Stimulated activated CD8-positive, alpha-beta memory T cell treated with anti-CD3 and anti-CD28 coated beads, Interleukin-2, amount 100 ng/mL, for 1 hour (primary cell): ENCODE results near the gene CFI.

ENCODE experiments used
- DNase-seq, 2 donors: peaks; one replicate each; pipeline ENCODE4 v3.0.0-alpha.2; 2020; ENCODE audit warnings: low read depth in 2 of 2

The CFI gene

GRCh38 chr4:109801895-109802319 lies at the start of gene CFI:
Gene CFI (minus strand): TSS chr4:109801999. CDS start chr4:109801971, 28 bp downstream.
- DNase-seq, result no peak

DNA sequence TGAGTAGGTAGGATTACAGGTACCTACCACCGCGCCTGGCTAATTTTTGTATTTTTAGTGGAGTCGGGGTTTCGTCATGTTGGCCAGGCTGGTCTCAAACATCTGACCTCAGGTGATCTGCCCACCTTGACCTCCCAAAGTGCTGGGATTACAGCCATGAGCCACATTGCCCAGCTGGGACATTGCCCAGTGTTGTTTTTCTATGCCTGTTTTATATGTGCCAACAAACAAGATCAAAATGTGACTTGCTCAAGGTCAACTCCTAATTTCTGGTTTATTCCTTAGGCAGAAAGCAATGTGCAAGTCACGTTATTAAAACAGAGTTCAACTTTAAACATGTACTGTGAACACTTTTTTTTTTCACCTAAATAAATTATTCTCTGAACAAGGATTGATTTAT lies 48.8 kb upstream of the CFI start:
- no peak for DNase-seq

DNA sequence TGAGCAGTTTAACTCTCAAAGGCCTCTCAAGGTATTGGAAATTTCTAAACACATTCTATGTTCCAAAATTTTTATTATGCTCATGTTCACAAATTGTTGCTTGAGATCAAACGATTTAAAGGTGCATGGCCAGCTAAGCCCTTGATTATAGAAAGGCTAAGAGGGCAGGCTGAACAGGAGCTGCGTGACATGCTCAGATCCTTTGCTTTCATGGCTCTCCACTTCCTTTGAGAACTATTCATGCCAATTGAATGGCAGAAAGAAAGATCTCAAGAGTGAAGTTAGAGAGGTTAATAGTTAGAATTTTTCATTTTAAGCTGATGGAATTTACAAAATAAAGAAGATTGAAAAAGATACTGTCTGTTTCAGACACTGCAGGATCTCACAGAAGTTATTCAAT lies 46.7 kb upstream of the CFI start:
- no peak for DNase-seq

DNA sequence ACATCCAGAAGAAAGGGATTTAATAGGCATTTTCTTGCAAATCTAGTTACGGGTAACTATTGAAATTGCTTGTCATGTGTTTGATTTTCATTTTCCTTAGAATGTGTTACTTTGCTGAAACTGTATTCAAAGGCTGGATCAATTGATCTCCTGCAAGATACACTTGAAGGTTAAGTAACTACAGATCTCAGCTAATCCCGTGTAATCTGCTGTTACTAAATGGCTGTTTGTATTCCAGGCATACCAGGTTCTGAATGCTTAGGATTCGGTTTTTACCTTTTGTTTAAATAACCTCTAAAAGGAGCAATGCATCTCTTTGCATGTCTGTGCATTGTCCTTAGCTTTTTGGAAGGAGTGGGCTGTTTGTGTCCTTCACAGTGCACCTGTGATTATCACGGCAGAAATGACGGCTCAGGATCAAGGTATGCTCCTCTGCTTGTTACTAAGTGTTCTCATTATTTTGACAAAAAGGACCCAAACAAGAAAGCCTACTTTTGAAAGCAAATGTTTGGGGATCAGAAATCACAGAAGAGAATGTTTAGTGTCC lies 46.2 kb upstream of the CFI start, which contains the start of gene LRIT3:
LRIT3 (plus strand) TSS at position 212 of the 547 bp plus-strand sequence; CDS start at position 307, 95 bp downstream.
- DNase-seq, result no peak

DNA sequence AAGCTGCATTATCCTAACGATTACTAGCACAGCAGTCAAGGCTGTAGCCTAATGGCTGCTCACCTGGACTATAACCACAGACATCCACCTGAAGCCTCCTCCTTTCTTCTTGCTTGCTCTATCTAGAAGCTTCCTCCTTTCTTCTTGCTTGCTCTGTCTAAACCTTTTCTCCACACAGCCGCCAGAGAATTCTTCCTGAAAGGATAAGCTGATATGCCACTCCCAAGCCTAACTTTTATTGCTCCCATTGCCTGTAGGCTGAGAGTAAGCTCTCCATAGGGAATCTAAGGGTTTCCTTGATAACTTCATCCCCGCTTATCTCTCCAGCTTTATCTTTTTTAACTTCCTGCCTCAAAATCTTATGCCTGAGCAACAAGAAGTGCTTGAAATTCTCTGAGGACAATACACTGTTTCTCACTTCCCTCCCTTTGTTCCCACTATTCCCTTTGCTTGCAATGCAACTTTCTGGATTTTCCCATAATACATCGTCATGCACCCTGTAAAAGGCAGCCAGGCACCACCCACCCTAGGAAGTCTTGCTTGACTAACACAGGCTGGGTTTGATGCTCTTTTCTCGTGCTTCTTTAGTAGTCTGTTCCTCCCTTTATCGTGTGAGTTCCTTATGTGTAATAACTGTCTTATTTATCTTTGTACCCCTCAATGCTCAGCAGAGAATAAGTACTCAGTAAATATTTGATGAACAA lies 44.7 kb upstream of the CFI start:
- DNase-seq, result no peak

- DNase-seq, result no peak
These were observed 35.2 kb upstream of the CFI start for GRCh38 chr4:109836985-109837384.

GRCh38 chr4:109833756-109834155 lies 32.0 kb upstream of the CFI start:
- DNase-seq, result no peak

- no peak for DNase-seq
These were observed 25.9 kb upstream of the CFI start, which contains the start of gene RRH for GRCh38 chr4:109827672-109828071. Gene RRH (plus strand): TSS chr4:109827972. CDS start chr4:109828028, 56 bp downstream.

GRCh38 chr4:109826719-109827118 lies 24.9 kb upstream of the CFI start:
- no peak for DNase-seq

GRCh38 chr4:109821185-109821584 lies 19.4 kb upstream of the CFI start:
- no peak for DNase-seq

DNA sequence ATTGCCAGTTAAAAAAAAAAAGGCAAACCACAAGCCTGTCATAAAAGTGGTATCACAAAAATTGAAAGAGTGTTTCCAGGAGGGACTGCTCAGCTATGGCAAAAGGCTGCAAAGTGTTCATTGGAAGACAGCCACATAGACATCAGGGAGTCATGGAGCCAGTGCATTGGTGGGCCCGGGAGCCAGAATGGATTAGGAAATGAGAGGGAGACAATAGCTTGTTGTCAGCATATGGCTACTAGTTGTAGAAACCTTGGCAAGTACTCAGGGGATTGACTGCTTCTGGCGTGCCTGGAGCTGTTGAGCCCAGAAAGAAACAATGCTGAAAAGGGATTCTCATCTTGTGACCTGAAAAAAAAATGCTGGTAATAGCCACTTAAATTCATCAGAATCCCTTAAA lies 18.8 kb upstream of the CFI start:
- DNase-seq, result no peak

DNA sequence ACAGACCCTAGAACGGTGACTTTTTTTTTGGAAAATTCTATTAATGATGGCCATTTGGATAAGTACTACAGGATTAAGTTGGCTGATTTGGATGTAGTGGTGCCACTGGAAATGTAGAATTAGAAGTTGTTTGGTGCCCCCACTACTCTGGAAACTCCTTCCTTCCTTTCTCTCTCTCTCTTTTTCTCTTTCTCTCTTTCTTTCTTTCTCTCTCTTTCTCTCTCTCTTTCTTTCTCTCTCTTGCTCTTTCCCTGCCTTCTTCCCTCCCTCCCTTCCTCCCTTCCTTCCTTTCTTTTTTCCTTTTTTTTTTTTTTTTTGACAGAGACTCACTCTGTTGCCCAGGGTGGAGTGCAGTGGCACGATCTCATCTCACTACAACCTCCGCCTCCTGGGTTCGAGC lies 16.5 kb upstream of the CFI start:
- DNase-seq, result no peak

DNA sequence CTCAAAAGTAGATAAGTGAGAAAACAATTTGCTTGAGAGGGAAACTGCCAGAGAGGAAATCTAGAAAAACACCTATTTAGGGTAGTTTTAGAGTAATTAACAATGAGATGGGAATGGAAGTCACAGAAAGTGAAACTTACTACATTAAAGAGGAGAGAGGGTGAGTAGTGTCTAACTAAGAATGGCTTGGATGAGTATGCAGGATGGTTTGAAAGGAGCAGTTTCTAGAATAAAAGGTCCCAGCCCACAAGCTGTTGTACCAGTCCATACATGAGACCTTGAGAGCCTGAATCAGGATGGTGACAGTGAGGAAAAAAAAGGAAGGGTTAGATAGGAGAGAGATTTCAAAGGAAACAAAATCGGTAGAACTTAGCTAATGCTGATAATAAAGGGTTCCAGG lies 15.1 kb upstream of the CFI start:
- DNase-seq, result no peak

DNA sequence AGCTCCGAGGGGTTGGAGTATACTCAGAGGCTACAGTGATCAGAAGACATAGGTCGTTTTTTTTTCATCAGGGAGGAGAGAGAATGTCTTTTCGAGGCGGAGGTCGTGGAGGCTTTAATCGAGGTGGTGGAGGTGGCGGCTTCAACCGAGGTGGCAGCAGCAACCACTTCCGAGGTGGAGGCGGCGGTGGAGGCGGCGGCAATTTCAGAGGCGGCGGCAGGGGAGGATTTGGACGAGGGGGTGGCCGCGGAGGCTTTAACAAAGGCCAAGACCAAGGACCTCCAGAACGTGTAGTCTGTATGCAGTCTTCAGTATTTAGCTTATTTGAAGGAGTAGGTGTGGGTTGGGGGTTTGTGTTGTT lies 14.3 kb upstream of the CFI start:
- peak; percentile 4 to 13 for DNase-seq

- DNase-seq, result peak; percentile 69 to 75
These were observed 13.6 kb upstream of the CFI start, which contains the start of gene GAR1 for GRCh38 chr4:109815151-109816081. Gene GAR1 (plus strand): TSS chr4:109815762. CDS start chr4:109816165, 403 bp downstream.

DNA sequence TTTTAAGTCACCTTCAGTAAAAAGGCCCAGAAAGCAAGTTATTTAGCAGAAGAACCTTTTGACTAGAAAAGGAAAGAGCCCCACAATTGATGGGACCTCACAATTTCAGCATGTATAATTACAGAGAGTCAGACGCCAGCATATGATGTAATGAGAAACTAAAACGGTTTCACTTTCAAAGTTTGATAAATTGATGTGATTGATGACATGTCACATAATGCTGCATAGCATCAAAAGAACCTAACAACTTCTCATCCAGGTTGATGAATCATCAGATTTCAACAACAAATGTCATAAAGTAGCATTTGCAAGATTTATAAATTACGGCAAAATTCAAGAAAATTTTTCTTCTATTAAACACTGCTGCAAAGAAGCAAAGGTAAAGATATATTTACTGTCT lies 9.9 kb upstream of the CFI start:
- no peak for DNase-seq

- no peak for DNase-seq
These were observed 9.0 kb upstream of the CFI start for GRCh38 chr4:109810552-109811387.

- DNase-seq, result no peak
These were observed 7.9 kb upstream of the CFI start for GRCh38 chr4:109809655-109810054.

- DNase-seq, result no peak
These were observed 2.2 kb upstream of the CFI start for GRCh38 chr4:109803924-109804571.

DNA sequence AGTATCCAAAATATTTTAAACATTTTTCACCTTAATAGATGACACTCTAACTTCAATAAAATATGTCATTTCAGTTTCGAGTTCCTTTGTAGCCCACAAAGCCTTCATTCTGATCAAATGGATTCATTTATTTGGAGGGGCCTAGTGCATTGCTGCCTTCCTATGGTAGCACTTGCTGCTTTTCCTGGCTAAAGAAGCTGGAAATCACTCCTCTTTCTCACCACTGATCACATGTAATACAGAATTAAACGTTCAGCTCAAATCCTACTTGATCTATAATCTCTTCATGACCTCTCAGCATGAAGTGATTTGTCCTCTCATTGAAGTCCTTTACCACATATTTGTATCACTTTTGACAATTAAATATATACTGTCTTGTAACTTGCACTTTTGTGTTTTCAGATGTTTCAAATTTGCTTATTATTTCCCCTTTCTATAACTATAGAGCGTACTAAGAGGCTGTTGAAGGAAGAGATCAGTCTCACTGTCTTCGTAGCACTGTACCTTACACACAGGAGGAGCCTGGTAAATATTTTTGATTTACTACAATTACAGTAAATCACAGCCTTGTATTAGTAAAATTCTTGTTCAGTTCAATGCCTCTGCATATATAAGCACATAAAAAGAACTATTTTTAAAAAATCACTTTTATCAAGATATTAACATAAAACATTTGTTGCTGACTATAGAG lies 555 bp downstream of the CFI start:
- no peak for DNase-seq
